A172 (cell line): Measurements from ENCODE around the gene SPINT2. TPM values are rescaled to one million over a fixed set of nuclear protein-coding genes. Genes with fewer than 3 reads are reported as not detected.
"Not testable (repeated sequence)": the region's sequence is repeated elsewhere in the genome, so short reads cannot be mapped to it uniquely, and the experiment has no call there.

ENCODE experiments used
- DNase-seq: peaks from one replicate; pipeline ENCODE4 v3.0.0-alpha.2; 2015; ENCODE audit warnings: low spot score
- total RNA-seq: library from RNA; depleted of rRNA; stranded (reverse); fragments of >200 nt; shearing (Covaris generic); gene quantifications from 2 replicates; pipeline ENCODE4 v1.2.3, GENCODE V29; 2014; rRNA removed

The SPINT2 gene
- total RNA-seq, 1 experiment from 2014 or later, result 0.60 TPM

DNA sequence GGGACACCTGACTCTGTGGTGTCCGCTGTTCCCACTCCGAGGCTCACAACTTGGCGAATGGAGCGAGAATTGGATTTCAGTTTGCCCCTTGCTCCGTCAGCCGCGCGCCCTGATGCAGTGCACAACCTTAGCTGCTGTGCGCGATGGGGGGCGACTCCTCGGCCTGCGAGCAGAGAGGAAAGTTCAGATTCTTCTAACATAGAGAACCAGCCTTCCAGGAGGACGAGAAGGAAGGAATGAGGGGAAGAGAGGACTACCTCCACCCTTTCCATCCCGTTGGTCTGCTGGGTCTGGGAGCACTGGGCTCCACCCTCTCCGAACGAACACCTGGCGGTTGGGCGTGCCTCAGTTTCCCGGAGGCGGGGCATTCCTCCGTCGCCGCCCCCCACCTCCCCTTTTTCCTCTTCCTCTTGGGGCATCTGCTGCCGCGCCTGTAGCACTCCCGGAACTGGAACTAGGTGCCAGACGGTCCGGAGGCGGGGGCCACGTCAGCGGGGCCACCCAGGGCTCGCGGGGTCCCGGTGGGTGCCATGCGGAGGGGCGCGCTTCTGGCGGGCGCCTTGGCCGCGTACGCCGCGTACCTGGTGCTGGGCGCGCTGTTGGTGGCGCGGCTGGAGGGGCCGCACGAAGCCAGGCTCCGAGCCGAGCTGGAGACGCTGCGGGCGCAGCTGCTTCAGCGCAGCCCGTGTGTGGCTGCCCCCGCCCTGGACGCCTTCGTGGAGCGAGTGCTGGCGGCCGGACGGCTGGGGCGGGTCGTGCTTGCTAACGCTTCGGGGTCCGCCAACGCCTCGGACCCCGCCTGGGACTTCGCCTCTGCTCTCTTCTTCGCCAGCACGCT, 55.3 kb downstream of the SPINT2 start, which contains the start of gene KCNK6:
Gene KCNK6, plus strand, starts transcription at position 425 of the 838 bp plus-strand sequence. Its CDS starts 106 bp downstream, at position 531.
- DNase-seq, result no peak

- no peak for DNase-seq
Measured at GRCh38 chr19:38320969-38321339, 56.6 kb downstream of the SPINT2 start.

GRCh38 chr19:38321646-38322196, 57.3 kb downstream of the SPINT2 start:
- no peak for DNase-seq

GRCh38 chr19:38323291-38323690, 58.9 kb downstream of the SPINT2 start:
- no peak for DNase-seq

GRCh38 chr19:38324431-38324830, 60.1 kb downstream of the SPINT2 start:
- no peak for DNase-seq

DNA sequence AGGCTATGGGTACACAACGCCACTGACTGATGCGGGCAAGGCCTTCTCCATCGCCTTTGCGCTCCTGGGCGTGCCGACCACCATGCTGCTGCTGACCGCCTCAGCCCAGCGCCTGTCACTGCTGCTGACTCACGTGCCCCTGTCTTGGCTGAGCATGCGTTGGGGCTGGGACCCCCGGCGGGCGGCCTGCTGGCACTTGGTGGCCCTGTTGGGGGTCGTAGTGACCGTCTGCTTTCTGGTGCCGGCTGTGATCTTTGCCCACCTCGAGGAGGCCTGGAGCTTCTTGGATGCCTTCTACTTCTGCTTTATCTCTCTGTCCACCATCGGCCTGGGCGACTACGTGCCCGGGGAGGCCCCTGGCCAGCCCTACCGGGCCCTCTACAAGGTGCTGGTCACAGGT, 62.2 kb downstream of the SPINT2 start:
- DNase-seq, result no peak

DNA sequence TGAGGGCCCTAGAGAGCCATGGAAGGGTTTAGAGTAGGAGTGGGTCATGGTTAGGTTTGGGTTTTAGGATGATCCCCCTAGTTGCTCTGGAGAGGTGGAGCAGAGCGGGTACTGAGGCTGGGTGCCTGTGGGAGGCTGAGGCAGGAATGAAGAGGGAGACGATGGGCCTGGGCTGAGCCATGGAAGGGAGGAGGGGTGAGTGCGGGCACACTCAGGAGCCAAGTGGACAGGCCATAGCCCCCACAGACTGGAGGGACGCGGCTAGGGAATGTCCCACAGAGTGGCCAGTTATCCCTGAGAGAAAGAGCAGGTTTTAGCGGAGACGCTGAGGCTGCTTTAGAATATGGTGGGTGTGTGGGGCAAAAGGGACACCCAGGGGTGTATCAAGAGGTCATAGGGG, 65.3 kb downstream of the SPINT2 start:
- DNase-seq, result no peak

- no peak for DNase-seq
Measured at GRCh38 chr19:38331728-38332127, 67.4 kb downstream of the SPINT2 start.

GRCh38 chr19:38333245-38333644, 68.9 kb downstream of the SPINT2 start:
- DNase-seq, result no peak

GRCh38 chr19:38335949-38336637, 71.7 kb downstream of the SPINT2 start:
- peak; percentile 96 for DNase-seq

- DNase-seq, result peak; percentile 92
Measured at GRCh38 chr19:38336638-38337359, 72.4 kb downstream of the SPINT2 start.

GRCh38 chr19:38337360-38337653, 72.9 kb downstream of the SPINT2 start:
- no peak for DNase-seq

DNA sequence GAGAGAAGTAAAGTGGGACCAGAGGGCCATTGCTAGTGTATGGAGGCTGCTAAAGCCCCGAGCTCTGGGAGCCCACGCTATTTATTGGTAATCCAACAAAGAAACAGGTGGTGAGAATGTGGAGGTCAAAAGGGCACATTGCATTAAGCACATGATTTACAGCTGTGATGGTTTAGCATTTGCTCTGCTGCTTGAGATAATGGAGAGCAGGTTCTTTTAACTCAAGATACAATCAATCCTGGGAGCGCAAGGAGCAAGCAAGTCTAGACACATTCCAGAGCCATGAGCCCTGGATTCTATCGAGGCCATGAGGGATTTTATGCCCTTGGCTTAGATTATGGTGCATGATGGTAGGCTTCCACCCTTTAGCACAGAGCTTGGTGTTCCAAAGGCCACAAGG, 74.6 kb downstream of the SPINT2 start:
- DNase-seq, result not testable (repeated sequence)

DNA sequence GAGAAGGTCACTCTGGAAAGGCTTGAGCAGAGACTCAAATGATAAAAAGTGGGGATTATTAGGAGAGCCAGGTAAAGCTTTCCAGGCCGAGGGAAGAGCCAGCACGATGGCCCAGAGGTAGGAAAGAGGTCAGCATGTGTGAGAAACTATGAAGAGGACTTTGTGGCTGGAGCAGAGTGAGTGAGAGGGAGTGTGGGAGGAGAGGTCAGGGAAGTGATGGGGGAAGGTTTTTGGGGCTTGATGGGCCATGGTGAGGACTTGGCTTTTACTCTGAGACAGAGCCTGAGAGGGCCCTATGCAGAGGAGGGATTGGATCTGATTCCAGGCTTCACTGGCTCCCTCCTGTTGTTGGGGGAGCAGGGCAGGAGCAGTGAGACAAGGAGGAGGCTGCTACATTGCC, 76.6 kb downstream of the SPINT2 start:
- DNase-seq, result no peak

Other genes starting within 250 kb of the SPINT2 start
- gene DPF1, start 40.4 kb upstream of the SPINT2 start, total RNA-seq, result 6.4 and 19.2 TPM in 2 replicates
- not detected in 2 replicates for gene PPP1R14A, start 8.2 kb upstream of the SPINT2 start, total RNA-seq
- gene C19orf33, start 39.7 kb downstream of the SPINT2 start, total RNA-seq, result 220 and 316 TPM in 2 replicates
- 98.8 and 110 TPM in 2 replicates for gene YIF1B, start 51.4 kb downstream of the SPINT2 start, total RNA-seq
- gene KCNK6, start 55.3 kb downstream of the SPINT2 start, total RNA-seq, result 0.17 and 0.57 TPM in 2 replicates
- 1.5 TPM in 2 replicates for gene CATSPERG, start 71.3 kb downstream of the SPINT2 start, total RNA-seq
- 447 and 579 TPM in 2 replicates for gene PSMD8, start 110.0 kb downstream of the SPINT2 start, total RNA-seq
- 0.19 and 2.3 TPM in 2 replicates for gene GGN, start 123.5 kb downstream of the SPINT2 start, total RNA-seq
- 2.4 and 2.8 TPM in 2 replicates for gene SPRED3, start 124.1 kb downstream of the SPINT2 start, total RNA-seq
- gene FAM98C, start 138.5 kb downstream of the SPINT2 start, total RNA-seq, result 10.6 and 16.6 TPM in 2 replicates
- not detected in 2 replicates for gene RASGRP4, start 161.6 kb downstream of the SPINT2 start, total RNA-seq
- gene RYR1, start 169.1 kb downstream of the SPINT2 start, total RNA-seq, result 0.07 TPM in 1 of 2 replicates, not detected in the other